Measurements from ENCODE around the gene KRTAP12-3. TPM values are rescaled to one million over a fixed set of nuclear protein-coding genes. Genes with fewer than 3 reads are reported as not detected.

The KRTAP12-3 gene
- total and polyA plus RNA-seq, 2 experiments from 2014 or later, result not detected

GRCh38 chr21:44614961-44615391, 42.8 kb upstream of the KRTAP12-3 start:
- no peaks in the 10 kb centered on the region for H3K9me2 ChIP-seq (ENCODE audit: insufficient read depth)
- no peaks in the 10 kb centered on the region for H3F3A ChIP-seq (ENCODE audit: insufficient read depth)
- H3K36me3 ChIP-seq (ENCODE audit: low read depth), result no peaks in the 10 kb centered on the region
- no peak for DNase-seq
- H3K27ac ChIP-seq, result no peak overlapping the region
- H3K27me3 ChIP-seq (replicated peaks; ENCODE audit: insufficient read depth), result no peaks in the 10 kb centered on the region; the same call in 1 of the 2 replicates
- H3K4me3 ChIP-seq, result no peak overlapping the region
- no peak overlapping the region for H3K9ac ChIP-seq
- no peaks in the 10 kb centered on the region for H3K9me3 ChIP-seq (ENCODE audit: low read depth)
- no peak overlapping the region for H3K4me2 ChIP-seq (ENCODE audit: unreplicated experiment)
- H3K79me2 ChIP-seq (ENCODE audit: insufficient read depth), result no peaks in the 10 kb centered on the region
- 75 to 80% methylated on average over 26 to 28 of the region's 28 CpGs for WGBS, 2 experiments (ENCODE audit: low coverage in 1 of 2, low lambda C conversion rate in 2 of 2, missing lambda C conversion rate in 2 of 2)
- H4K20me1 ChIP-seq (ENCODE audit: insufficient read depth), result no peaks in the 10 kb centered on the region
- no peak for TF ChIP-seq EZH2 (IDR thresholded peaks at IDR 0.05; ENCODE audit: insufficient read depth, poor library complexity, severe bottlenecking)
- TF ChIP-seq EZH2phosphoT487 (IDR thresholded peaks at IDR 0.05; ENCODE audit: insufficient read depth, low read depth), result no peak
- no peaks in the 10 kb centered on the region for H3K4me1 ChIP-seq (ENCODE audit: insufficient read depth)
- no peak overlapping the region for H2AFZ ChIP-seq
- in situ Hi-C loops (cut with MboI), result no loop called here

- Histone ChIP-seq H3K9me3 (ENCODE audit: low read depth) (no peaks in the 10 kb centered on the region), H3K9me2 (ENCODE audit: insufficient read depth) (no peaks in the 10 kb centered on the region), H3K9ac (no peak overlapping the region), H4K20me1 (ENCODE audit: insufficient read depth) (no peaks in the 10 kb centered on the region), H3K4me1 (ENCODE audit: insufficient read depth) (no peaks in the 10 kb centered on the region), H2AFZ (no peak overlapping the region), H3K36me3 (ENCODE audit: low read depth) (no peaks in the 10 kb centered on the region), H3K4me3 (no peak overlapping the region), H3K27me3 (replicated peaks; ENCODE audit: insufficient read depth) (no peaks in the 10 kb centered on the region; the same call in 1 of the 2 replicates), H3K4me2 (ENCODE audit: unreplicated experiment) (no peak overlapping the region), H3K27ac (no peak overlapping the region), H3F3A (ENCODE audit: insufficient read depth) (no peaks in the 10 kb centered on the region), H3K79me2 (ENCODE audit: insufficient read depth) (no peaks in the 10 kb centered on the region)
- in situ Hi-C loops (cut with MboI), result no loop called here
- TF ChIP-seq EZH2 (IDR thresholded peaks at IDR 0.05; ENCODE audit: insufficient read depth, poor library complexity, severe bottlenecking) (no peak), EZH2phosphoT487 (IDR thresholded peaks at IDR 0.05; ENCODE audit: insufficient read depth, low read depth) (no peak)
- 23 to 26% methylated on average over 8 of the region's 8 CpGs for WGBS, 2 experiments (ENCODE audit: low coverage in 1 of 2, low lambda C conversion rate in 2 of 2, missing lambda C conversion rate in 2 of 2)
- DNase-seq, result no peak
Observed at GRCh38 chr21:44615466-44615865, 42.3 kb upstream of the KRTAP12-3 start.

GRCh38 chr21:44615911-44616590, 41.7 kb upstream of the KRTAP12-3 start:
- Histone ChIP-seq H3K9me3 (ENCODE audit: low read depth) (no peaks in the 10 kb centered on the region), H4K20me1 (ENCODE audit: insufficient read depth) (no peaks in the 10 kb centered on the region), H3K36me3 (ENCODE audit: low read depth) (no peaks in the 10 kb centered on the region), H3K27me3 (replicated peaks; ENCODE audit: insufficient read depth) (no peaks in the 10 kb centered on the region; the same call in 1 of the 2 replicates), H2AFZ (no peak overlapping the region), H3K4me2 (ENCODE audit: unreplicated experiment) (no peak overlapping the region), H3K9me2 (ENCODE audit: insufficient read depth) (no peaks in the 10 kb centered on the region), H3K27ac (no peak overlapping the region), H3K4me1 (ENCODE audit: insufficient read depth) (no peaks in the 10 kb centered on the region), H3K4me3 (no peak overlapping the region), H3K9ac (no peak overlapping the region), H3K79me2 (ENCODE audit: insufficient read depth) (no peaks in the 10 kb centered on the region), H3F3A (ENCODE audit: insufficient read depth) (no peaks in the 10 kb centered on the region)
- no peak for DNase-seq
- in situ Hi-C loops (cut with MboI), result no loop called here
- TF ChIP-seq EZH2 (IDR thresholded peaks at IDR 0.05; ENCODE audit: insufficient read depth, poor library complexity, severe bottlenecking) (no peak), EZH2phosphoT487 (IDR thresholded peaks at IDR 0.05; ENCODE audit: insufficient read depth, low read depth) (no peak)
- 30 to 34% methylated on average over 16 to 17 of the region's 17 CpGs for WGBS, 2 experiments (ENCODE audit: low coverage in 1 of 2, low lambda C conversion rate in 2 of 2, missing lambda C conversion rate in 2 of 2)

GRCh38 chr21:44616591-44616926, 41.2 kb upstream of the KRTAP12-3 start:
- Histone ChIP-seq H3K9me3 (ENCODE audit: low read depth) (no peaks in the 10 kb centered on the region), H3K4me2 (ENCODE audit: unreplicated experiment) (no peak overlapping the region), H3F3A (ENCODE audit: insufficient read depth) (no peaks in the 10 kb centered on the region), H4K20me1 (ENCODE audit: insufficient read depth) (no peaks in the 10 kb centered on the region), H3K9ac (no peak overlapping the region), H3K9me2 (ENCODE audit: insufficient read depth) (no peaks in the 10 kb centered on the region), H3K27ac (no peak overlapping the region), H3K4me1 (ENCODE audit: insufficient read depth) (no peaks in the 10 kb centered on the region), H3K4me3 (no peak overlapping the region), H3K27me3 (replicated peaks; ENCODE audit: insufficient read depth) (no peaks in the 10 kb centered on the region; the same call in 1 of the 2 replicates), H3K79me2 (ENCODE audit: insufficient read depth) (no peaks in the 10 kb centered on the region), H3K36me3 (ENCODE audit: low read depth) (no peaks in the 10 kb centered on the region), H2AFZ (no peak overlapping the region)
- in situ Hi-C loops (cut with MboI), result no loop called here
- DNase-seq, result no peak
- no peak for TF ChIP-seq EZH2phosphoT487 (IDR thresholded peaks at IDR 0.05; ENCODE audit: insufficient read depth, low read depth)
- no peak for TF ChIP-seq EZH2 (IDR thresholded peaks at IDR 0.05; ENCODE audit: insufficient read depth, poor library complexity, severe bottlenecking)
- WGBS, 2 experiments (ENCODE audit: low coverage in 1 of 2, low lambda C conversion rate in 2 of 2, missing lambda C conversion rate in 2 of 2), result 50 to 55% methylated on average over 16 of the region's 16 CpGs
